GM12878 (cell line): ENCODE results near the gene TGFBR1. TPM values are rescaled to one million over a fixed set of nuclear protein-coding genes. Genes with fewer than 3 reads are reported as not detected.

ENCODE experiments used
- ATAC-seq: fragments of 200-7000 bp; cut with Tn5 transposase; 3 replicates; pipeline ENCODE4 v1.9.1; 2020; ENCODE audit warnings: mild to moderate bottlenecking, moderate library complexity
- BruUV-seq: library from RNA; stranded (reverse); fragments of 400-500 nt; replicated peaks from 2 replicates; lab custom pipeline; 2021; lab: Mats Ljungman, UMichigan
- CTCF ChIA-PET: fragments of 300-600 bp; sonication (Branson Sonifier 250); formaldehyde crosslinking; extraction: SDS; loops from one replicate; lab custom pipeline; 2021; ENCODE audit warnings: inconsistent platforms; lab: Yijun Ruan, JAX
- POLR2A ChIA-PET: fragments of 350-600 bp; formaldehyde crosslinking; extraction: SDS; loops from one replicate; lab custom pipeline; 2021; ENCODE audit warnings: inconsistent platforms; lab: Charles Lee
- RAD21 ChIA-PET: fragments of 300-600 bp; sonication (Branson Sonifier 250); formaldehyde crosslinking; loops from one replicate; lab custom pipeline; 2023; ENCODE audit warnings: antibody characterized with exemption; ENCODE audit not compliant: unreplicated experiment; lab: Charles Lee
- SMC1A ChIA-PET: fragments of 300-600 bp; sonication (Branson Sonifier 250); formaldehyde crosslinking; loops from one replicate; lab custom pipeline; 2023; ENCODE audit not compliant: unreplicated experiment, uncharacterized antibody; lab: Charles Lee
- DNase-seq: peaks from one replicate; pipeline ENCODE4 v3.0.0-alpha.2; 2011; ENCODE audit warnings: low read depth, low spot score
- FAIRE-seq: peaks from 3 replicates; lab custom pipeline; 2011; peaks lifted over from hg19 to GRCh38; lab: Jason Lieb, UNC
- H2AFZ ChIP-seq: 2 replicates; pipeline ENCODE4 v1.6.0; 2011; ENCODE audit warnings: low read depth, low read length, control low read depth; ENCODE audit not compliant: control insufficient read depth
- H3K27ac ChIP-seq: 2 replicates; pipeline ENCODE4 v1.5.1; 2011; ENCODE audit warnings: control low read depth; ENCODE audit not compliant: control insufficient read depth, insufficient read depth
- H3K27me3 ChIP-seq, 2 experiments: replicated peaks in 1 of 2; 2 replicates each; pipeline versions ENCODE4 v1.6.0 to v1.6.1; 2011; ENCODE audit warnings: low read length in 1 of 2; ENCODE audit not compliant: control insufficient read depth in 2 of 2, insufficient read depth in 2 of 2
- H3K36me3 ChIP-seq, 2 experiments: 2 replicates each; pipeline ENCODE4 v1.5.1; 2011; ENCODE audit warnings: low read length in 1 of 2; ENCODE audit not compliant: control insufficient read depth in 2 of 2, insufficient read depth in 2 of 2
- H3K4me1 ChIP-seq: 2 replicates; pipeline ENCODE4 v1.6.1; 2011; ENCODE audit warnings: mild to moderate bottlenecking, low read length, moderate library complexity, mixed read lengths; ENCODE audit not compliant: control insufficient read depth, insufficient read depth
- H3K4me2 ChIP-seq: 2 replicates; pipeline ENCODE4 v1.6.0; 2011; ENCODE audit warnings: control low read depth; ENCODE audit not compliant: control insufficient read depth, insufficient read depth
- H3K4me3 ChIP-seq: fragments of 200-600 bp; sonication (generic); 2 replicates; pipeline ENCODE4 v1.5.1; 2016
- H3K79me2 ChIP-seq: 2 replicates; pipeline ENCODE4 v1.6.0; 2011; ENCODE audit warnings: low read length; ENCODE audit not compliant: control insufficient read depth, insufficient read depth
- H3K9ac ChIP-seq: 2 replicates; pipeline ENCODE4 v1.8.0; 2011; ENCODE audit warnings: low read length, control low read depth, mixed read lengths; ENCODE audit not compliant: control insufficient read depth, insufficient read depth
- H3K9me3 ChIP-seq: replicated peaks from 3 replicates; pipeline ENCODE4 v1.5.1; 2011; ENCODE audit warnings: mild to moderate bottlenecking, low read length; ENCODE audit not compliant: control insufficient read depth, insufficient read depth
- H4K20me1 ChIP-seq: 2 replicates; pipeline ENCODE4 v1.6.0; 2011; ENCODE audit not compliant: control insufficient read depth, insufficient read depth
- E2F8 ChIP-seq: fragments of 450-650 bp; IDR thresholded peaks from 2 replicates; pipeline ENCODE4 v1.6.1; 2018; ENCODE audit warnings: mild to moderate bottlenecking, low read depth, moderate library complexity; ENCODE audit not compliant: partially characterized antibody
- E4F1 ChIP-seq: fragments of 450-650 bp; IDR thresholded peaks from 2 replicates; pipeline ENCODE4 v1.6.1; 2018; ENCODE audit warnings: borderline replicate concordance, mild to moderate bottlenecking; ENCODE audit not compliant: partially characterized antibody
- IRF3 ChIP-seq: fragments of 450-650 bp; IDR thresholded peaks from 2 replicates; pipeline ENCODE4 v1.6.1; 2014; ENCODE audit warnings: mild to moderate bottlenecking
- MTA3 ChIP-seq: IDR thresholded peaks from 2 replicates; pipeline ENCODE4 v1.6.1; 2012; ENCODE audit warnings: low read length, inconsistent platforms, borderline replicate concordance
- SMAD5 ChIP-seq: IDR thresholded peaks from 2 replicates; pipeline ENCODE4 v1.6.1; 2016; ENCODE audit warnings: antibody characterized with exemption, low read depth
- SREBF2 ChIP-seq: IDR thresholded peaks from 2 replicates; pipeline ENCODE4 v1.6.1; 2012; ENCODE audit warnings: mild to moderate bottlenecking, low read length
- TARDBP ChIP-seq: IDR thresholded peaks from 2 replicates; pipeline ENCODE4 v1.6.1; 2016; ENCODE audit warnings: borderline replicate concordance
- TBL1XR1 ChIP-seq: IDR thresholded peaks from 2 replicates; pipeline ENCODE4 v1.6.1; 2012; ENCODE audit warnings: low read depth, low read length, improper control_type of control experiment
- WGBS: methylation state at CpG from one replicate; pipeline ENCODE4 v1.1.6; 2016; ENCODE audit warnings: low lambda C conversion rate; ENCODE audit not compliant: insufficient replicate concordance, insufficient coverage; ENCODE audit errors: missing lambda C conversion rate; 5-methylcytosine and 5-hydroxymethylcytosine counted together
- in situ Hi-C: fragments of 300-500 bp; cut with MboI; formaldehyde crosslinking; loops from 9 replicates; pipeline ENCODE4 v1.14.3; 2018; ENCODE audit warnings: mixed read lengths
- intact Hi-C: fragments of 100-400 bp; cut with micrococcal nuclease; formaldehyde crosslinking; loops from one replicate; pipeline ENCODE4 v1.14.2; 2022; ENCODE audit not compliant: unreplicated experiment
- polyA plus RNA-seq, 11 experiments: library from polyadenylated mRNA; depleted of rRNA in 4 of 11; unstranded in 6 of 11; stranded (reverse) in 5 of 11; fragments of >200 nt; fragmentation: Nextera tagmentation in 4 of 11; fragmentation: Illumina TruSeq in 1 of 11; extraction: Ambion mirVana in 4 of 11; extraction: Trizol in 1 of 11; gene quantifications; 1 replicate in 1 of 11; 2 replicates in 10 of 11; pipeline versions ENCODE4 v1.2.1 to v1.2.3, GENCODE V29; 2011 to 2016; ENCODE audit warnings: inconsistent platforms in 2 of 11, missing spikeins in 2 of 11, low read depth in 1 of 11
- total RNA-seq, 4 experiments: library from RNA; depleted of rRNA in 3 of 4; stranded (reverse); fragments of >200 nt in 3 of 4; fragmentation: Illumina TruSeq in 1 of 4; extraction: Trizol in 1 of 4; gene quantifications; 2 replicates each; pipeline versions ENCODE4 v1.2.1 to v1.2.3, GENCODE V29; 2013 to 2021
- TF ChIP-seq, protein P1 (sequence below): fragments of 450-650 bp; formaldehyde crosslinking; IDR thresholded peaks from 2 replicates; pipeline ENCODE4 v1.4.0; 2022; ENCODE audit warnings: mild to moderate bottlenecking, moderate library complexity

The TGFBR1 gene
- total and polyA plus RNA-seq, 10 of the 15 experiments (the other 5 are each of a cell fraction or from before 2014, with no cell fraction given) = 2.9 to 27.2 (median 16.6) TPM

- no peak overlapping the region for H3K4me2 ChIP-seq
- H3K4me3 ChIP-seq = no peak overlapping the region
- ChIA-PET CTCF (no interaction called here), SMC1A (interaction anchor here (0.7 to 1.7 kb wide), 3 partner anchors 11 to 92 kb away, joined by 3 to 6 read pairs (median 4); no protein-coding TSS in a partner anchor), RAD21 (interaction anchor here (1.2 kb wide), 1 partner anchor 48 kb away, joined by 3 read pairs; no protein-coding TSS in a partner anchor), POLR2A (interaction anchor here (0.5 kb wide), 1 partner anchor 41 kb away, joined by 3 read pairs; no protein-coding TSS in a partner anchor)
- FAIRE-seq = no peak
- H3K4me1 ChIP-seq = no peaks in the 10 kb centered on the region
- H3K79me2 ChIP-seq = no peaks in the 10 kb centered on the region
- in situ Hi-C loops = no loop called here
- no peak for TF ChIP-seq SREBF2
- no peak for TF ChIP-seq MTA3
- no peak for TF ChIP-seq TBL1XR1
- TF ChIP-seq, protein P1, sequence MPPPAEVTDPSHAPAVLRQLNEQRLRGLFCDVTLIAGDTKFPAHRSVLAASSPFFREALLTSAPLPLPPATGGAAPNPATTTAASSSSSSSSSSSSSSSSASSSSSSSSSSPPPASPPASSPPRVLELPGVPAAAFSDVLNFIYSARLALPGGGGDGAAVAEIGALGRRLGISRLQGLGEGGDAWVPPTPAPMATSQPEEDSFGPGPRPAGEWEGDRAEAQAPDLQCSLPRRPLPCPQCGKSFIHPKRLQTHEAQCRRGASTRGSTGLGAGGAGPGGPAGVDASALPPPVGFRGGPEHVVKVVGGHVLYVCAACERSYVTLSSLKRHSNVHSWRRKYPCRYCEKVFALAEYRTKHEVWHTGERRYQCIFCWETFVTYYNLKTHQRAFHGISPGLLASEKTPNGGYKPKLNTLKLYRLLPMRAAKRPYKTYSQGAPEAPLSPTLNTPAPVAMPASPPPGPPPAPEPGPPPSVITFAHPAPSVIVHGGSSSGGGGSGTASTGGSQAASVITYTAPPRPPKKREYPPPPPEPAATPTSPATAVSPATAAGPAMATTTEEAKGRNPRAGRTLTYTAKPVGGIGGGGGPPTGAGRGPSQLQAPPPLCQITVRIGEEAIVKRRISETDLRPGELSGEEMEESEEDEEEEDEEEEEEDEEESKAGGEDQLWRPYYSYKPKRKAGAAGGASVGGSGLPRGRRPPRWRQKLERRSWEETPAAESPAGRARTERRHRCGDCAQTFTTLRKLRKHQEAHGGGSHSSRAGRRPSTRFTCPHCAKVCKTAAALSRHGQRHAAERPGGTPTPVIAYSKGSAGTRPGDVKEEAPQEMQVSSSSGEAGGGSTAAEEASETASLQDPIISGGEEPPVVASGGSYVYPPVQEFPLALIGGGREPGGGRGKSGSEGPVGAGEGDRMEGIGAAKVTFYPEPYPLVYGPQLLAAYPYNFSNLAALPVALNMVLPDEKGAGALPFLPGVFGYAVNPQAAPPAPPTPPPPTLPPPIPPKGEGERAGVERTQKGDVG (CRISPR knock-in tag) = no peak
- TF ChIP-seq E4F1 = no peak
- TF ChIP-seq TARDBP = no peak
- no peak for TF ChIP-seq SMAD5
- TF ChIP-seq IRF3 = no peak
- TF ChIP-seq E2F8 = no peak
- H3K36me3 ChIP-seq = no peaks in the 10 kb centered on the region
- no peaks in the 10 kb centered on the region; a peak in 1 of 4 replicates for H3K27me3 ChIP-seq
- no peak overlapping the region for H2AFZ ChIP-seq
- no peak for DNase-seq
- no peak overlapping the region for H3K9ac ChIP-seq
- intact Hi-C loops = no loop called here
- BruUV-seq = no TSS peak
- no peaks in the 10 kb centered on the region; the same call in 2 of the 3 replicates for H3K9me3 ChIP-seq
- no peak overlapping the region for H3K27ac ChIP-seq
- 66% methylated on average over 3 of the region's 3 CpGs for WGBS
- no peaks in the 10 kb centered on the region for H4K20me1 ChIP-seq
- ATAC-seq = no peak
Measured at GRCh38 chr9:99093492-99093791, 11.5 kb upstream of the TGFBR1 start.
